Progenitor cell of endocrine pancreas (in vitro differentiated cells): ENCODE data around the gene FMO2. TPM values are rescaled to one million over a fixed set of nuclear protein-coding genes. Genes with fewer than 3 reads are reported as not detected.

Experiments
- DNase-seq: peaks from one replicate; pipeline ENCODE4 v3.0.0; 2021; ENCODE audit warnings: low spot score; ENCODE audit not compliant: unreplicated experiment
- H3K27ac Mint-ChIP-seq: 2 replicates; pipeline ENCODE4 v1.8.0; 2021; ENCODE audit warnings: mild to moderate bottlenecking, moderate library complexity, mixed read lengths
- H3K27me3 Mint-ChIP-seq: 2 replicates; pipeline ENCODE4 v1.8.0; 2021; ENCODE audit warnings: mixed read lengths
- H3K36me3 Mint-ChIP-seq: 2 replicates; pipeline ENCODE4 v1.8.0; 2022; ENCODE audit warnings: mixed read lengths; ENCODE audit not compliant: insufficient read depth
- H3K4me1 Mint-ChIP-seq: 2 replicates; pipeline ENCODE4 v1.8.0; 2021; ENCODE audit warnings: low read depth, mixed read lengths
- H3K4me3 Mint-ChIP-seq: 2 replicates; pipeline ENCODE4 v1.8.0; 2021; ENCODE audit warnings: low read depth, mild to moderate bottlenecking, moderate library complexity, mixed read lengths
- H3K9me3 Mint-ChIP-seq: 2 replicates; pipeline ENCODE4 v1.8.0; 2021; ENCODE audit warnings: low read depth, mixed read lengths
- total RNA-seq: library from RNA; stranded (reverse); gene quantifications from 2 replicates; pipeline ENCODE4 v1.2.1, GENCODE V29; 2021
- TF ChIP-seq, protein P1 (sequence below): fragments of 200-600 bp; sonication (generic); IDR thresholded peaks from one replicate; pipeline ENCODE4 v1.5.0; 2021; ENCODE audit warnings: antibody characterized with exemption, mild to moderate bottlenecking; ENCODE audit not compliant: unreplicated experiment

FMO2 gene
- total RNA-seq, 1 donor from 2014 or later = not detected

DNA sequence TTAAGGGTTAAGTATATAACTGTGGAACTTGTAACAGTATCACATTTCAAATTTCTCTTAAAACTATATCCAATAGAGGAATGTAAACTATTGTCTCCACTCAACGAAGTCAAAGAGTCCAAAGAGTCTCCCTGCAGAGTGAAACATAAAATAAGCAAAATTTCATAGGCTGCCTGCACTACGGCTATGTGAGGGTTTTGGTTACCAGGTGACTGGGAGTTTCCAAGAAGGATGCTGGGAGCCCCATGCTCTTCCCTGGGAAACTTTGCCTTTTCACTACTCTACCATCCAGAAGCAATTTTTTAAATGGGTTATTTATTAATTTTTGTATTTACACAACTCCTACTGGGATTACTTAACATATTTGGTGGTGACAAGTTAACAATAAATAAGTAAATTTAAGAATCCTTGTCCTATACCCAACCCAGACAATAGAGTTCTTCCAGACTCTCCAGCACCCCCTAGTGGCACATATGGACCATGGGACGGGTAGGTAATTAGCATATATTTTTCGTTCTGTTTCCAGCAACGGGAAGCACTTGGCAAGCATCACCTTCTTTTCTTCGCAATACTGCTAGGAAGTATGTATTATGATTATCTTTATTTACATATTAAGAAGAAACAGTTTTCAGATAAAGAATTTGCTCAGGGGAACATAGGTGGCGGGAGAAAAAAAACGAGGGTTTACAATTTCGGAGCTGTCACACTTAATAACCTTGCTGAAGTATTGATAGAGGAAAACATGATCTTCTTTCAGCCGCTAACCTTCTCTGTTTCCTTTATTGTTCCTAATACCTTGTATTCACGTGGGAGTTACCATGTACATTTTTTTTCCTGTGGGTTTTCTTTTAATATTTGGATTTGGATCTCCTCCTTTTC, 3.5 kb downstream of the FMO2 start:
- Mint-ChIP-seq H3K27me3 (no peaks in the 10 kb centered on the region), H3K36me3 (no peaks in the 10 kb centered on the region), H3K4me3 (no peak overlapping the region), H3K27ac (no peak overlapping the region), H3K4me1 (peaks cover 18% of the 10 kb centered on the region), H3K9me3 (no peaks in the 10 kb centered on the region)
- TF ChIP-seq, protein P1, sequence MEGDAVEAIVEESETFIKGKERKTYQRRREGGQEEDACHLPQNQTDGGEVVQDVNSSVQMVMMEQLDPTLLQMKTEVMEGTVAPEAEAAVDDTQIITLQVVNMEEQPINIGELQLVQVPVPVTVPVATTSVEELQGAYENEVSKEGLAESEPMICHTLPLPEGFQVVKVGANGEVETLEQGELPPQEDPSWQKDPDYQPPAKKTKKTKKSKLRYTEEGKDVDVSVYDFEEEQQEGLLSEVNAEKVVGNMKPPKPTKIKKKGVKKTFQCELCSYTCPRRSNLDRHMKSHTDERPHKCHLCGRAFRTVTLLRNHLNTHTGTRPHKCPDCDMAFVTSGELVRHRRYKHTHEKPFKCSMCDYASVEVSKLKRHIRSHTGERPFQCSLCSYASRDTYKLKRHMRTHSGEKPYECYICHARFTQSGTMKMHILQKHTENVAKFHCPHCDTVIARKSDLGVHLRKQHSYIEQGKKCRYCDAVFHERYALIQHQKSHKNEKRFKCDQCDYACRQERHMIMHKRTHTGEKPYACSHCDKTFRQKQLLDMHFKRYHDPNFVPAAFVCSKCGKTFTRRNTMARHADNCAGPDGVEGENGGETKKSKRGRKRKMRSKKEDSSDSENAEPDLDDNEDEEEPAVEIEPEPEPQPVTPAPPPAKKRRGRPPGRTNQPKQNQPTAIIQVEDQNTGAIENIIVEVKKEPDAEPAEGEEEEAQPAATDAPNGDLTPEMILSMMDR = peak; percentile 61
- no peak for DNase-seq

DNA sequence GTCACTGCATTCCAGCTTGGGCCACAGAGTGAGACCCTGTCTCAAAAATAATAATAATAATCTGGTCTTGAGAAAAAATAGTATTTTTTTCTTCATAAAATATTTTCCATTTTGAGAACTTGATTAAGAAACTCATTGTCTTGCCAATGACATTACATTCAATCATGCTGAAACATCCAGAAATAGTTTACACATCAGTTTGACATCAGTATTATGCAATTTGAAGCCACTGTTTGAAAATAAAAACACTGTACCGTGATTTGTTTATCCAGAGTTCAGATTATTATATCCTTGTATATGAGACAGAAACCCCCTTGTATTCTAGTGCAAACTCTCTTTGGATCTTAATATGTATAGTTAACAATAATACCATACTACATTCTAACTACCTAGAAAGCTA, 6.9 kb downstream of the FMO2 start:
- H3K36me3 Mint-ChIP-seq = no peaks in the 10 kb centered on the region
- no peaks in the 10 kb centered on the region for H3K9me3 Mint-ChIP-seq
- no peak overlapping the region for H3K4me3 Mint-ChIP-seq
- DNase-seq = no peak
- H3K27me3 Mint-ChIP-seq = no peaks in the 10 kb centered on the region
- peaks cover 17% of the 10 kb centered on the region for H3K4me1 Mint-ChIP-seq
- TF ChIP-seq, protein P1 = no peak
- no peak overlapping the region for H3K27ac Mint-ChIP-seq

DNA sequence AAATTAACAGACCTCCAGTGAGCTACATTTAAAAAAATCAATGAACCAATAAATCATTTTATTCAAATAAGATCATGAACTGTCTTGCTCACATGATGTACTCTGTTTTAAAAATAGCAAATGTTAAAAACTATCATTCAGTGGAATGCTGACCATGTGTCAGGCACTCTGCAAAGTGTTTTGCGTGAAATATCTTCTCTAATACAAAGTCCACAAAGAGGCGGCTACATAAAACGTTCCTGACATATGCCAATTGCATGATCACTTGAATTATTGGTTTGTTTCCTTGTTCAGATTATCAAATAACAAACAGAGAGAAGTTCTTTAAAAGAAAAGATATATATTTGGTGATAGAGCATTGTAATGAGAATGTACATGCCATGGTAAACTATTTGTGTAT, 10.7 kb downstream of the FMO2 start:
- Mint-ChIP-seq H3K27ac (no peak overlapping the region), H3K4me3 (no peak overlapping the region), H3K9me3 (no peaks in the 10 kb centered on the region), H3K36me3 (no peaks in the 10 kb centered on the region), H3K4me1 (peaks cover 15% of the 10 kb centered on the region), H3K27me3 (no peaks in the 10 kb centered on the region)
- DNase-seq = no peak
- TF ChIP-seq, protein P1 = no peak

- no peak for DNase-seq
- H3K27me3 Mint-ChIP-seq = no peaks in the 10 kb centered on the region
- TF ChIP-seq, protein P1 = no peak
- no peaks in the 10 kb centered on the region for H3K9me3 Mint-ChIP-seq
- peaks cover 15% of the 10 kb centered on the region for H3K4me1 Mint-ChIP-seq
- no peak overlapping the region for H3K27ac Mint-ChIP-seq
- H3K4me3 Mint-ChIP-seq = no peak overlapping the region
- H3K36me3 Mint-ChIP-seq = no peaks in the 10 kb centered on the region
Measured at GRCh38 chr1:171196351-171196750, 11.3 kb downstream of the FMO2 start.

- Mint-ChIP-seq H3K9me3 (no peaks in the 10 kb centered on the region), H3K4me3 (no peak overlapping the region), H3K36me3 (no peaks in the 10 kb centered on the region), H3K4me1 (peaks cover 15% of the 10 kb centered on the region), H3K27ac (no peak overlapping the region), H3K27me3 (no peaks in the 10 kb centered on the region)
- TF ChIP-seq, protein P1 = no peak
- no peak for DNase-seq
Measured at GRCh38 chr1:171198081-171198480, 13.0 kb downstream of the FMO2 start.
